Measurements from ENCODE around the gene TP53I11.

GRCh38 chr11:44988111-44988510 lies 37.4 kb upstream of the TP53I11 start:
- TF ChIP-seq CTCF (conservative IDR thresholded peaks at IDR 0.05; ENCODE audit: low read depth in 2 of 2) (no peak), EZH2 (IDR thresholded peaks at IDR 0.05; ENCODE audit: low read depth, unreplicated experiment) (no peak), JUNB (IDR thresholded peaks at IDR 0.05; ENCODE audit: unreplicated experiment) (no peak), ZNF114 (CRISPR knock-in tag; IDR thresholded peaks at IDR 0.05) (no peak), POLR2AphosphoS5 (IDR thresholded peaks at IDR 0.05; ENCODE audit: low read depth) (no peak), REST (IDR thresholded peaks at IDR 0.05; ENCODE audit: unreplicated experiment) (no peak), EZH2phosphoT487 (IDR thresholded peaks at IDR 0.05; ENCODE audit: unreplicated experiment) (no peak), CREB1 (CRISPR knock-in tag; IDR thresholded peaks at IDR 0.05; ENCODE audit: low read depth) (no peak), ZNF331 (CRISPR knock-in tag; IDR thresholded peaks at IDR 0.05; ENCODE audit: low read depth) (no peak), ZNF462 (CRISPR knock-in tag; IDR thresholded peaks at IDR 0.05) (no peak), NANOG (IDR thresholded peaks at IDR 0.05; ENCODE audit: borderline replicate concordance) (no peak), STAT1 (IDR thresholded peaks at IDR 0.05; ENCODE audit: unreplicated experiment) (no peak)

All from GM23338 (cell line).